A673 (cell line): ENCODE data around the gene PGLYRP2. TPM values are rescaled to one million over a fixed set of nuclear protein-coding genes. Genes with fewer than 3 reads are reported as not detected.

Source experiments
- BruUV-seq: library from RNA; stranded (reverse); fragments of 400-500 nt; replicated peaks from 2 replicates; lab custom pipeline; 2021; lab: Mats Ljungman, UMichigan
- CTCF ChIA-PET: fragments of 300-600 bp; sonication (Branson Sonifier 250); formaldehyde crosslinking; loops from one replicate; lab custom pipeline; 2022; ENCODE audit warnings: antibody characterized with exemption; lab: Charles Lee
- POLR2A ChIA-PET: fragments of 300-600 bp; sonication (Branson Sonifier 250); formaldehyde crosslinking; loops from one replicate; lab custom pipeline; 2022; ENCODE audit warnings: antibody characterized with exemption; ENCODE audit not compliant: low non-redundant PET; lab: Charles Lee
- DNase-seq: peaks from one replicate; pipeline ENCODE4 v3.0.0-alpha.2; 2015; ENCODE audit warnings: low spot score
- H3K27ac ChIP-seq: fragments of 200-600 bp; sonication (generic); 2 replicates; pipeline ENCODE4 v1.5.1; 2016; ENCODE audit warnings: mixed run types, low read depth, mild to moderate bottlenecking, mixed read lengths, antibody characterized with exemption, low read length; ENCODE audit not compliant: poor library complexity, severe bottlenecking
- H3K27me3 ChIP-seq: fragments of 200-600 bp; sonication (generic); replicated peaks from 2 replicates; pipeline ENCODE4 v1.6.1; 2017; ENCODE audit warnings: mixed run types, low read depth, mild to moderate bottlenecking, mixed read lengths, antibody characterized with exemption, low read length; ENCODE audit not compliant: insufficient read depth, poor library complexity
- H3K36me3 ChIP-seq: fragments of 200-600 bp; sonication (generic); 2 replicates; pipeline ENCODE4 v1.6.1; 2016; ENCODE audit warnings: mixed run types, mild to moderate bottlenecking, mixed read lengths, antibody characterized with exemption, low read length; ENCODE audit not compliant: insufficient read depth, poor library complexity, severe bottlenecking
- H3K4me1 ChIP-seq: fragments of 200-600 bp; sonication (generic); 2 replicates; pipeline ENCODE4 v1.6.1; 2017; ENCODE audit warnings: mixed run types, mild to moderate bottlenecking, mixed read lengths, antibody characterized with exemption, low read length; ENCODE audit not compliant: insufficient read depth, poor library complexity, severe bottlenecking
- H3K4me3 ChIP-seq: fragments of 200-600 bp; sonication (generic); 2 replicates; pipeline ENCODE4 v1.5.1; 2016; ENCODE audit warnings: low read depth, mixed run types, mild to moderate bottlenecking, mixed read lengths, low read length; ENCODE audit not compliant: poor library complexity, severe bottlenecking
- H3K9me3 ChIP-seq: fragments of 200-600 bp; sonication (generic); 2 replicates; pipeline ENCODE4 v1.6.1; 2016; ENCODE audit warnings: mixed run types, low read depth, mild to moderate bottlenecking, mixed read lengths, antibody characterized with exemption, low read length; ENCODE audit not compliant: poor library complexity, severe bottlenecking
- CTCF ChIP-seq: fragments of 300-800, 200-600 bp; sonication (generic); conservative IDR thresholded peaks from 2 replicates; pipeline ENCODE4 v1.5.1; 2017; ENCODE audit warnings: low read depth, mild to moderate bottlenecking, antibody characterized with exemption, low read length, moderate library complexity, mixed read lengths
- EZH2 ChIP-seq: fragments of 200-600 bp; sonication (generic); IDR thresholded peaks from 2 replicates; pipeline ENCODE4 v1.6.1; 2017; ENCODE audit warnings: borderline replicate concordance, low read depth, mild to moderate bottlenecking, mixed read lengths, antibody characterized with exemption, low read length; ENCODE audit not compliant: poor library complexity, severe bottlenecking
- intact Hi-C: fragments of 100-400 bp; cut with micrococcal nuclease; formaldehyde crosslinking; loops from one replicate; pipeline ENCODE4 v1.10.0; 2022; ENCODE audit not compliant: unreplicated experiment
- total RNA-seq: library from RNA; stranded (reverse); gene quantifications from 2 replicates; pipeline ENCODE4 v1.2.3, GENCODE V29; 2021

Gene PGLYRP2
- total RNA-seq, 1 experiment from 2014 or later: 3.5 TPM

DNA sequence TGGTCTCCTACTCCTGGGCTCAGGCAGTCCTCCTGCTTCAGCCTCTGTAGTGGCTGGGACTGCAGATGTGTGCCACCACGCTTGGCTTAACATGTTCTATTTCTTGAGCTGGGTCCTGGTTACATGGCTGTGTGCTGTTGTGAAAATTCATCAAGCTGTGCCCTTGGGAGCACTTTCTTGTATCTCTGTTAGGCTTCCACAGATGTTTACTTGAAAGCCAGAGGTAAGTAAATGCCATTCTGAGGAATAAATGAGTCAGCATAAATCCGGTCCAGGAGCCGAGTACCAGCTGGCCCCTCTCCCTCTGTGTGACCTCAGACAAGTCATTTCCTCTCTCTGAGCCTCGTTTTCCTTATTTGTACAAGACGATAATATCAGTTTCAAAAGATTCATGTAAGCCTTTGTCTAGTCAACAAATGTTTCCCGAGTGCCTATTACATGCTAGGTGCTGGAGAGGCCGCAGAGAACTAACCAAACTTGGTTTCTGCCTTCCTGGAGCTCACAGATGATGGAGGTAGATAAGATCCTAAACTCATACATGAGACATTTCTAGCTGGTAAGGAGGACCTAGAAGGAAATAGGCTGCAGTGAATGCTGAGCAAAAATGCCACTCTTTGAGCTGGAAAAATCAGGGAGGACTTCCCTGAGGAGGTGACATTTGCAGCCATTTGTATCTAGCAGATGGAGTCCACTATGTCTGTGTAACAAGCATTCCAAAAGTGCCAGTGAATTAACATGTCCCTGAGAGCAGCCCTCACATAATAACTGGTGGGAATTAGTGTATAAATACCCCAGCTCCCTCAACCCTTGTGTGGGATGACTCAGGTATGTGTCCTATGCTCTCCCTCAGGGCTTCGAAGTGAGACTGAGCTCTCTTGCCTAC lies 12.2 kb downstream of the PGLYRP2 start:
- POLR2A ChIA-PET: interaction anchor here (0.7 kb wide), 1 partner anchor 31 kb away, joined by 3 read pairs; no protein-coding TSS in a partner anchor
- peak; percentile 72 for DNase-seq

GRCh38 chr19:15464394-15465385 lies 14.6 kb downstream of the PGLYRP2 start, which contains the start of gene RASAL3:
Gene RASAL3 (minus strand): TSS chr19:15464544. CDS start chr19:15464358, 186 bp downstream.
- intact Hi-C loops: no loop called here
- Histone ChIP-seq H3K27ac (peak within 1 kb of the TSS; percentile 13), H3K27me3 (no peaks in the 10 kb centered on the region), H3K9me3 (no peaks in the 10 kb centered on the region), H3K36me3 (no peaks in the 10 kb centered on the region), H3K4me3 (no peak within 1 kb of the TSS), H3K4me1 (peaks cover 14% of the 10 kb centered on the region)
- ChIA-PET CTCF (no interaction called here), POLR2A (no interaction called here)
- no peak for DNase-seq
- no TSS peak for BruUV-seq
- TF ChIP-seq CTCF: no peak
- no peak for TF ChIP-seq EZH2

More for the DNA sequence above, 12.2 kb downstream of the PGLYRP2 start:
- BruUV-seq: no TSS peak
- H3K36me3 ChIP-seq: no peaks in the 10 kb centered on the region
- CTCF ChIA-PET: interaction anchor here (0.5 to 0.6 kb wide), 2 partner anchors 43 to 246 kb away, joined by 3 to 7 read pairs; no protein-coding TSS in a partner anchor
- H3K4me1 ChIP-seq: peaks cover 14% of the 10 kb centered on the region
- H3K27me3 ChIP-seq: no peaks in the 10 kb centered on the region
- peak overlapping the region; percentile 32 for H3K27ac ChIP-seq
- no peaks in the 10 kb centered on the region for H3K9me3 ChIP-seq
- intact Hi-C loops: no loop called here
- no peak overlapping the region for H3K4me3 ChIP-seq
- TF ChIP-seq CTCF: no peak
- no peak for TF ChIP-seq EZH2

DNA sequence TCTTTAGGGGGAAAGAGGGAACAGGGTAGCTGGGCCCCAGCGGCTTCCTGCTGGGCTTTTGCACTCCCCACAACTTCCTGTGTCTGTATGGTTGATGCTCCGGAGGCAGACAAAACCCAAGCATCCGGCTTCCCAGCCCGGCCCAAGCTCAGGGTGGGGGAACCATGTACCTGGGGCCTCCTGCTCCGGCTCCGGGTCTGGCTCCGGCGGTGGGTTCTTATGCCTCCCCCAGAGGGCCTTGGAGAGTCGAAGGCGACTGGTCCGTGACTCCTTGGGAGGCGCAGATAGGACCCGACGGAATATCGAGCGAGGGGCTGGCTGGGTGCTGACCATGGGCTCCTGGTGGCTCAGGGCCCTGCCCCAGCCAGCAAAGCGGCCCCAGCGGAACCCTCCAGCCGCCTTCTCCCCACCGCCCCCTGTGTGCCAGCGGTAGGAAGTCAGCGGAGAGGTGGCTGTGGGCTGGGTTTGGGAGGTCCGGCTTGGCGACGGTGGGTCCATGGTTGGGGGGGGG lies 15.4 kb downstream of the PGLYRP2 start:
- no peak overlapping the region for H3K4me3 ChIP-seq
- no TSS peak for BruUV-seq
- ChIA-PET POLR2A (no interaction called here), CTCF (no interaction called here)
- no peaks in the 10 kb centered on the region for H3K27me3 ChIP-seq
- H3K9me3 ChIP-seq: no peaks in the 10 kb centered on the region
- no peak for DNase-seq
- no peak for TF ChIP-seq EZH2
- TF ChIP-seq CTCF: no peak
- peak overlapping the region; percentile 13 for H3K27ac ChIP-seq
- H3K36me3 ChIP-seq: no peaks in the 10 kb centered on the region
- intact Hi-C loops: no loop called here
- peaks cover 9% of the 10 kb centered on the region for H3K4me1 ChIP-seq
